GM12865 (cell line): Measurements from ENCODE around the gene STX8.

ENCODE experiments used
- DNase-seq: peaks from one replicate; pipeline ENCODE4 v3.0.0; 2010; ENCODE audit warnings: low read depth
- H3K4me3 ChIP-seq: 2 replicates; pipeline ENCODE4 v1.5.1; 2011; ENCODE audit warnings: mild to moderate bottlenecking, low read depth, low read length, control low read depth
- CTCF ChIP-seq: IDR thresholded peaks from 2 replicates; pipeline ENCODE4 v1.5.1; 2011; ENCODE audit warnings: low read length, control low read depth, low read depth, inconsistent platforms; ENCODE audit not compliant: insufficient read depth; ENCODE audit errors: missing control alignments

STX8 gene

DNA sequence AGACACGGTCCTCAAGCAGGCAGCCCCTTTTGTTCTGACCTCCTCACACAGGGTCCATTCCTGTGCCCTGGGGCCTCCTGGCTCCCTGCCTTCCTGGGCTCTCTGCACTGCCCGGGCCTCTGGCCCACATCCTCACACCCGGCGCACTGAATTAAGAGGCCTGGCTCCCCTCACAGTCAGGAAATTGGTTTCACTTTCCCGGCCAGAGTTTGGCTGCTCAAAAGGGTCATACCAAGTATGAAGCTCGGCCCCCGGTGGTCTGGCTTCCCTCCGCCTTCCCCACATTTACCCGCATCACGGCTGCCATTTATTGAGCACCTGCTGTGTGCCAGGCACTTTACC lies 334.3 kb downstream of the STX8 start:
- H3K4me3 ChIP-seq: no peak overlapping the region
- DNase-seq: no peak
- TF ChIP-seq CTCF: no peak

DNA sequence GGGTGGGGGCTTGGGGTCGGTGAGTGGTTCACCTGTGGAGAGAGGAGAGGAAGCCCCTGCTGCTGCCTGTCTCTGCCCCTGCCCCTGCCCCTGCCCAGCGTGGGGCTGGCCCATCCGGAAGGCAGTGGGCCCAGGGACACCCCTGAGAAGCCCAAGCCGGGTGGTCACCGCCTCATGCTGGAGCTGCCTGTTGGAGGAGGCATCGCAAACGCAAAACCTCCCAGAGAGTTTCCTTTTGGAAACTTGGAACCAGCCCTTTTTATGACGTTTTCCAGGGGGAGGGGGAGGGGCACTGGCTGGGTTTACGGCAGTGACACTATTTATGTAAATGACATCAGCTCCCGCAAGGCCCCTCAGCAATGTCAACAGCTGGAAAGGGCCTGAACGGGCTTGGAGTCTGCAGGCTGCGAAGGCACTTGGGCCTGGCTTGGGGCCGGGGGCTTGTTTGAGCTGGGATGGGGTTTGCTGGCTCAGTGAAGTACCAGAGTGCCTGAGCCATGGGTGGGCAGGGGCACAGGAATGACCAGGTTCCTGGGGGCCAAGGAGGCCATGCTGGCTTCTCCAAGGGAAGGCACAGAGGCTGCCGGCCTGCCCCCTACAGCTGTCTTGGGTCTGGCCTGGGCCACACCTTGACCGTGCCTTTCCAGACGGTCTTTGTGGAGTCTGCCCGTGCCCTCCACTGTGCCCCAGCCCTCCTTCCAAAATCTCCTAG lies 334.8 kb downstream of the STX8 start:
- no peak for DNase-seq
- no peak for TF ChIP-seq CTCF
- H3K4me3 ChIP-seq: no peak overlapping the region; the same call in 1 of the 2 replicates

GRCh38 chr17:9239793-9240658 lies 335.6 kb downstream of the STX8 start:
- TF ChIP-seq CTCF: no peak
- DNase-seq: peak; percentile 68
- peak overlapping the region; percentile 54 for H3K4me3 ChIP-seq

- no peak for DNase-seq
- peak overlapping the region; percentile 54 for H3K4me3 ChIP-seq
- no peak for TF ChIP-seq CTCF
These were observed 336.3 kb downstream of the STX8 start for GRCh38 chr17:9239246-9239792.

GRCh38 chr17:9238340-9239245 lies 337.0 kb downstream of the STX8 start:
- TF ChIP-seq CTCF: no peak
- H3K4me3 ChIP-seq: no peak overlapping the region
- DNase-seq: no peak

GRCh38 chr17:9237661-9238301 lies 337.8 kb downstream of the STX8 start:
- no peak for TF ChIP-seq CTCF
- DNase-seq: no peak
- no peak overlapping the region for H3K4me3 ChIP-seq
